ENCODE measurements around the gene STARD6. TPM values are rescaled to one million over a fixed set of nuclear protein-coding genes. Genes with fewer than 3 reads are reported as not detected.
"Not testable (repeated sequence)": the region's sequence is repeated elsewhere in the genome, so short reads cannot be mapped to it uniquely, and the experiment has no call there.

Gene STARD6
- total RNA-seq, 1 donor from 2014 or later = not detected

DNA sequence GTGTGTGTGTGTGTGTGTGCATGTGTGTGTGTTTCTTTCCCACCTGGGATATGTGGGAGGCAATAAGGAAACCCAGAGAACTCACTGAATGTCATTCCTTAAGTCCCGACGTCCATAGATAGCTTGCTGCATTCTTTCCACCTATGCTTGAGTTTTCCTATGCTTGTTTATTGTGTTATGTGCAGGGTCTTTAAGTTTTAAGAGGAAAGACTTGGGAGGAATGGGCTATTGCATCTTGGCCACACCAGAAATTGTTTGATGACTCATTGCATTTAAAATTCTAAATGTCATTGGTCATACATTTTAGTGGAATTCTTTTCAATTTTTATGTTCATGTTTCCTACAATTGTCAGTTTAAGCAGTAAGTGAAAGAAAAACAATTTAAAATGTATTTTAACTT is 33.7 kb downstream of the STARD6 start:
- Histone ChIP-seq H3K4me3 (no peak overlapping the region), H3K9me3 (replicated peaks) (no peaks in the 10 kb centered on the region), H3K36me3 (no peaks in the 10 kb centered on the region), H3K4me1 (no peaks in the 10 kb centered on the region), H3K27ac (replicated peaks) (no peak overlapping the region), H3K27me3 (ENCODE audit: low read depth) (no peaks in the 10 kb centered on the region)
- intact Hi-C loops (cut with micrococcal nuclease) = no loop called here
- TF ChIP-seq, protein P1, sequence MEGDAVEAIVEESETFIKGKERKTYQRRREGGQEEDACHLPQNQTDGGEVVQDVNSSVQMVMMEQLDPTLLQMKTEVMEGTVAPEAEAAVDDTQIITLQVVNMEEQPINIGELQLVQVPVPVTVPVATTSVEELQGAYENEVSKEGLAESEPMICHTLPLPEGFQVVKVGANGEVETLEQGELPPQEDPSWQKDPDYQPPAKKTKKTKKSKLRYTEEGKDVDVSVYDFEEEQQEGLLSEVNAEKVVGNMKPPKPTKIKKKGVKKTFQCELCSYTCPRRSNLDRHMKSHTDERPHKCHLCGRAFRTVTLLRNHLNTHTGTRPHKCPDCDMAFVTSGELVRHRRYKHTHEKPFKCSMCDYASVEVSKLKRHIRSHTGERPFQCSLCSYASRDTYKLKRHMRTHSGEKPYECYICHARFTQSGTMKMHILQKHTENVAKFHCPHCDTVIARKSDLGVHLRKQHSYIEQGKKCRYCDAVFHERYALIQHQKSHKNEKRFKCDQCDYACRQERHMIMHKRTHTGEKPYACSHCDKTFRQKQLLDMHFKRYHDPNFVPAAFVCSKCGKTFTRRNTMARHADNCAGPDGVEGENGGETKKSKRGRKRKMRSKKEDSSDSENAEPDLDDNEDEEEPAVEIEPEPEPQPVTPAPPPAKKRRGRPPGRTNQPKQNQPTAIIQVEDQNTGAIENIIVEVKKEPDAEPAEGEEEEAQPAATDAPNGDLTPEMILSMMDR (IDR thresholded peaks at IDR 0.05; ENCODE audit: borderline replicate concordance) = no peak
- DNase-seq = no peak

DNA sequence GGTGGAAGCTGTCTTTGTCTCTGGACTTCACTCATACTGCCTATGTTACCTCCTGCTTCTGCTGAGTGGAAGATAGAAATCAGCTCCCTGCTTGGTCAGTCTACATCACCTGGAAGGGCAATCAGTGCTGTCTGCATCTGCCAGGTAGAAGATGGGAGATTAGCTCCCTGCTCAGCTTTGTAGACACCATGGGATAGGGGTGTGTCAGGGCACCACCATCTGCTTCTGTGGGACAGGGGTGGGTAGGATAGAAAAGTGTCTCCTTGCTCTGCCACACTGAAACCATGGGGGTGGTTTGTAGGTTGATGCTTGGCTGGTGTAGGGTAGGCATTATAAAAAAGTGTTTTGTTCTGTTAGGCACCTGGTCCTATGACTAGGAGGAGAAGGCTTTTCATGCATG is 34.1 kb downstream of the STARD6 start:
- intact Hi-C loops (cut with micrococcal nuclease) = no loop called here
- Histone ChIP-seq H3K4me3 (no peak overlapping the region), H3K27ac (replicated peaks) (no peak overlapping the region), H3K36me3 (no peaks in the 10 kb centered on the region), H3K27me3 (ENCODE audit: low read depth) (no peaks in the 10 kb centered on the region), H3K4me1 (no peaks in the 10 kb centered on the region), H3K9me3 (replicated peaks) (no peaks in the 10 kb centered on the region)
- DNase-seq = no peak
- TF ChIP-seq, protein P1 (IDR thresholded peaks at IDR 0.05; ENCODE audit: borderline replicate concordance) = no peak

DNA sequence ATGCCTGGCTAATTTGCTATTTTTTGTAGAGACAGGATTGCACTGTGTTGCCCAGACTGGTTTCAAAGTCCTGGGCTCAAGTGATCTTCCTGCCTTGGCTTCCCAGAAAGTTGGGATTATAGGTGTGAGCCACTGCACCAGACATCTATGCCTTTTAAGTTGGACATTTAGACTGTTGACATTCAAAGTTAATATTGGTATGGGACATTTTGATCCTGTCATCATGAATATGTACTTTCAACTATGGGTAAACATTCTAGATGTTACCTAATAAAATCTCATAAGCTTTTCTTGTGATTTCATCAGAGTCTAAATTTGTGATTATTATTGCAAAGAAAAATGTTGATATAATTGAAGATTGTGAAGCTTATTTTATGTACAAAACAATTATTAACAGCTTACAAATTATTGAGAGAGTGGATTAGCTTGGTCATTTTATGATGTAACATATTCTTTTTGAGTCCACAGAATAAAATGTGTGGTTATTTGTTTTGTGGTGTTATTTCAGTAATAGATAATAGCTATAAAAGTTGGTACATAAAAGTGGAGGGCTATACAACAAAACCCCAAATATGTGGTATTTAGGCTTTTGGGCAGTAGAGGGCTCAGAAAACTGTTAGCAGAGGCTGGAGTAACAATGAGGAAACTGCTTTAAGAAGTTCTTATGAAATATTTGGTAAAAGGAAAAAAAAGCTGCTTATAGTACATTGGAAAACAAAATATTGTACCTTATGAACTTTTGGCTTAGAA is 41.4 kb downstream of the STARD6 start:
- intact Hi-C loops (cut with micrococcal nuclease) = no loop called here
- H3K27me3 ChIP-seq (ENCODE audit: low read depth) = no peaks in the 10 kb centered on the region
- H3K36me3 ChIP-seq = no peaks in the 10 kb centered on the region
- H3K9me3 ChIP-seq (replicated peaks) = no peaks in the 10 kb centered on the region
- H3K4me1 ChIP-seq = no peaks in the 10 kb centered on the region
- H3K27ac ChIP-seq (replicated peaks) = no peak overlapping the region
- no peak for DNase-seq
- no peak overlapping the region for H3K4me3 ChIP-seq
- TF ChIP-seq, protein P1 (IDR thresholded peaks at IDR 0.05; ENCODE audit: borderline replicate concordance) = no peak

DNA sequence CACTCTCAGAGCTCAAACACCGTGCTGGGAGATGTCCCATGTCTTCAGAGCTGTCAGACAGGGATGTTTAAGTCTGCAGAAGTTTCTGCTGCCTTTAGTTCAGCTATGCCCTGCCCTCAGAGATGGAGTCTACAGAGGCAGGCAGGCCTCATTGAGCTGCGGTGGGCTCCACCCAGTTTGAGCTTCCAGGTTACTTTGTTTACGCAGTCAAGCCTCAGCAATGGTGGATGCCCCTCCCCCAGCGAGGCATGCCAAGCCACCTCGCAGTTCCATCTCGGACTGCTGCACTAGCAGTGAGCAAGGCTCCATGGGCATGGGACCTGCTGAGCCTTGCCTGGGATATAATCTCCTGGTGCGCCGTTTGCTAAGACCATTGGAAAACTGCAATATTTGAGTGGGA is 48.1 kb downstream of the STARD6 start:
- H3K9me3 ChIP-seq (replicated peaks); H3K4me1 ChIP-seq; H3K27me3 ChIP-seq (ENCODE audit: low read depth); H3K4me3 ChIP-seq; H3K36me3 ChIP-seq; H3K27ac ChIP-seq (replicated peaks); DNase-seq; intact Hi-C loops (cut with micrococcal nuclease): not testable (repeated sequence)

DNA sequence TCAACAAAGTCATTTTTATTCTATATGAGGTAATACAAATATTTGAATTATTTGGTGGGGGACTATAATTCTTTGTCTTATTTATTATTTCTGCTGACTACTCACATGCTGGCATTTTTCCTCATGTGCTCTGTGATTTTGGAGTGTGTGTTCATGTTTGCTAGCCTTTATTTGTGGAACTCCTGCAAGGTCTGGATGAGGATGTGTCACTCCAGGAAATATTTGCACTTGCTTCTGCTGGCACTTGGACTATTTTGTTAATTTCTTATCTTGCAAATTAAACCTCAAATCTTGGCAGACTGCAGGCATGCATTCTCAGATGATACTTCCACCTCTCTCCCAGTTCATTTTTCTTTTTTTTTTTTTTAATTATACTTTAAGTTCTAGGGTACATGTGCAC is 54.2 kb downstream of the STARD6 start:
- Histone ChIP-seq H3K9me3 (replicated peaks) (peaks cover 29% of the 10 kb centered on the region), H3K4me3 (no peak overlapping the region), H3K27me3 (ENCODE audit: low read depth) (no peaks in the 10 kb centered on the region), H3K27ac (replicated peaks) (no peak overlapping the region), H3K36me3 (no peaks in the 10 kb centered on the region), H3K4me1 (no peaks in the 10 kb centered on the region)
- TF ChIP-seq, protein P1 (IDR thresholded peaks at IDR 0.05; ENCODE audit: borderline replicate concordance) = no peak
- intact Hi-C loops (cut with micrococcal nuclease) = no loop called here
- DNase-seq = no peak

DNA sequence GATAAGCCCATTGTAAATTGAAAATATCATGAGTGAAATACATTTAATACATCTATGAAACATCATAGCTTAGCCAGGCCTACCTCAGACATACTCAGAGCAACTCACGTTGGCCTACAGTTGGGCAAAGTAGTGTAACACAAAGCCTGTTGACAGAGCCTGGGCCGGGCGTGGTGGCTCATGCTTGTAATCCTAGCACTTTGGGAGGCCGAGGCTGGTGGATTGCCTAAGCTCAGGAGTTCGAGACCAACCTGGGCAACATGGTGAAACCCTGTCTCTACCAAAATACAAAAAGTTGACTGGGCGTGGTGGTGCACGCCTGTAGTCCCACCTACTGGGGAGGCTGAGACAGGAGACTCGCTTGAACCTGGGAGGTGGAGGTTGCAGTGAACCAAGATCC is 58.7 kb downstream of the STARD6 start:
- H3K27me3 ChIP-seq (ENCODE audit: low read depth); H3K27ac ChIP-seq (replicated peaks); DNase-seq; intact Hi-C loops (cut with micrococcal nuclease); H3K4me3 ChIP-seq; H3K4me1 ChIP-seq: not testable (repeated sequence)
- Histone ChIP-seq H3K9me3 (replicated peaks) (peaks cover 29% of the 10 kb centered on the region), H3K36me3 (peaks cover 17% of the 10 kb centered on the region)

Data from left ventricle myocardium inferior (tissue), 1 donor.